K562 (cell line): ENCODE results near the gene CDCA5. TPM values are rescaled to one million over a fixed set of nuclear protein-coding genes. Genes with fewer than 3 reads are reported as not detected.
A peak's percentile ranks its signal among the peaks of the same experiment; 100 is the strongest.

ENCODE experiments used
- ARID2 ChIP-seq: fragments of 450-650 bp; IDR thresholded peaks from 2 replicates; pipeline ENCODE4 v1.6.1; 2017; ENCODE audit warnings: antibody characterized with exemption, mild to moderate bottlenecking
- DPF2 ChIP-seq: fragments of 450-650 bp; IDR thresholded peaks from 2 replicates; pipeline ENCODE4 v1.6.1; 2016
- NCOA1 ChIP-seq: fragments of 450-650 bp; IDR thresholded peaks from 2 replicates; pipeline ENCODE4 v1.6.1; 2016; ENCODE audit warnings: low read depth
- NR2F6 ChIP-seq: fragments of 450-650 bp; formaldehyde crosslinking; IDR thresholded peaks from 2 replicates; pipeline ENCODE4 v1.4.0; 2020; ENCODE audit warnings: mild to moderate bottlenecking
- PHB ChIP-seq: fragments of 250-450 bp; sonication (Bioruptor Pico); IDR thresholded peaks from 2 replicates; pipeline ENCODE4 v1.5.0; 2021
- U2AF1 ChIP-seq: fragments of 200-400 bp; formaldehyde crosslinking; optimal IDR thresholded peaks from 2 replicates; pipeline ENCODE3; 2017; ENCODE audit warnings: mild to moderate bottlenecking, low read depth, low read length, moderate library complexity
- polyA plus RNA-seq, 8 experiments: library from polyadenylated mRNA; depleted of rRNA in 4 of 8; stranded (reverse) in 5 of 8; unstranded in 3 of 8; fragments of >200 nt; fragmentation: Nextera tagmentation in 2 of 8; fragmentation: Illumina TruSeq in 1 of 8; extraction: Ambion mirVana in 2 of 8; extraction: Trizol in 1 of 8; gene quantifications; 2 replicates each; pipeline versions ENCODE4 v1.2.1 to v1.2.3, GENCODE V29; 2011 to 2014; ENCODE audit warnings: inconsistent platforms in 1 of 8, missing spikeins in 1 of 8
- total RNA-seq, 7 experiments: library from RNA; depleted of rRNA in 6 of 7; stranded (reverse); fragments of >200 nt in 6 of 7; fragmentation: Illumina TruSeq in 2 of 7; extraction: Trizol in 2 of 7; gene quantifications; 2 replicates each; pipeline versions ENCODE4 v1.2.1 to v1.2.3, GENCODE V29; 2011 to 2021; ENCODE audit warnings: low replicate concordance in 1 of 7
- TF ChIP-seq, protein P1 (sequence below): fragments of 450-650 bp; IDR thresholded peaks from 2 replicates; pipeline ENCODE4 v1.6.1; 2016; ENCODE audit warnings: borderline replicate concordance
- TF ChIP-seq, protein P2 (sequence below): fragments of 450-650 bp; IDR thresholded peaks from 2 replicates; pipeline ENCODE4 v1.6.1; 2016; ENCODE audit warnings: missing biosample characterization, missing genetic modification characterization
- TF ChIP-seq, protein P3 (sequence below): sonication (generic); formaldehyde crosslinking; IDR thresholded peaks from 2 replicates; pipeline ENCODE4 v1.8.0; 2022; ENCODE audit warnings: missing genetic modification reagents, mild to moderate bottlenecking, borderline replicate concordance
- TF ChIP-seq, protein P4 (sequence below), 2 experiments: IDR thresholded peaks; 2 replicates each; pipeline ENCODE4 v1.6.1; 2011; ENCODE audit warnings: borderline replicate concordance in 1 of 2, control low read depth in 1 of 2, low read depth in 1 of 2, low read length in 1 of 2, mild to moderate bottlenecking in 1 of 2, mixed read lengths in 1 of 2, moderate library complexity in 1 of 2; ENCODE audit not compliant: insufficient read depth in 1 of 2, insufficient read length in 1 of 2, poor library complexity in 1 of 2, severe bottlenecking in 1 of 2; ENCODE audit errors: extremely low read depth in 1 of 2
- TF ChIP-seq, protein P5 (sequence below): fragments of 450-650 bp; formaldehyde crosslinking; IDR thresholded peaks from 2 replicates; pipeline ENCODE4 v1.4.0; 2020; ENCODE audit warnings: mild to moderate bottlenecking
- TF ChIP-seq, protein P6 (sequence below): fragments of 250-450 bp; sonication (Bioruptor Pico); IDR thresholded peaks from 2 replicates; pipeline ENCODE4 v1.4.0; 2020; ENCODE audit warnings: mild to moderate bottlenecking

The CDCA5 gene
- total and polyA plus RNA-seq, 9 of the 15 experiments (the other 6 are each of a cell fraction or from before 2014, with no cell fraction given): 18.9 to 94.3 (median 64.6) TPM

DNA sequence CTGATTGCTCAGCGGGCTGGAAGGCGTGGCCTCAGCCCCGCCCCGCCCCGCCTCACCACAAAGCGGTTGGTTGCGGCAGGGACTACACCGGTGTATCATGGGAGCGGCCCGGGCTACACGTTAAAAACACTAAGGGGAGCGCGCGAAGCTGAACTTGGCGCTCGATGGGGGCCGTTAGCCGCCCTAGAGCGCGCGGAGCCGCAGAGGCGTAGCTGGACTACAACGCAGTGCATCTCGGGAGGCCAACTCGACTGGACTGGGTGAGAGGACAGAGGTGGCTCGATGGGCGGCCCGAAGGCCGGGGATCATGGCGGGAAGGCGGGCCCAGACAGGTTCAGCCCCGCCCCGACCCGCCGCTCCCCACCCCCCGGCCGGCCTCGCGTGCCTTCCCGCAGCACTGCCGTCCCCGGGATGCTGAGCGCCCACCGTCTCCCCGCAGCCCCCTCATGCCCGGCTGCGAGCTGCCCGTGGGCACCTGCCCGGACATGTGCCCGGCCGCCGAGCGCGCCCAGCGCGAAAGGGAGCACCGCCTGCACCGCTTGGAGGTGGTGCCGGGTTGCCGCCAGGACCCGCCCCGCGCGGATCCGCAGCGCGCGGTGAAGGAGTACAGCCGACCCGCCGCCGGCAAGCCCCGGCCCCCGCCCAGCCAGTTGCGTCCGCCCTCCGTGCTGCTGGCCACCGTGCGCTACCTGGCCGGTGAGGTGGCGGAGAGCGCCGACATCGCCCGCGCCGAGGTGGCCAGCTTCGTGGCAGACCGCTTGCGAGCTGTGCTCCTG is 42.8 kb downstream of the CDCA5 start, which contains the start of gene SAC3D1 (continued):
- TF ChIP-seq, protein P1, sequence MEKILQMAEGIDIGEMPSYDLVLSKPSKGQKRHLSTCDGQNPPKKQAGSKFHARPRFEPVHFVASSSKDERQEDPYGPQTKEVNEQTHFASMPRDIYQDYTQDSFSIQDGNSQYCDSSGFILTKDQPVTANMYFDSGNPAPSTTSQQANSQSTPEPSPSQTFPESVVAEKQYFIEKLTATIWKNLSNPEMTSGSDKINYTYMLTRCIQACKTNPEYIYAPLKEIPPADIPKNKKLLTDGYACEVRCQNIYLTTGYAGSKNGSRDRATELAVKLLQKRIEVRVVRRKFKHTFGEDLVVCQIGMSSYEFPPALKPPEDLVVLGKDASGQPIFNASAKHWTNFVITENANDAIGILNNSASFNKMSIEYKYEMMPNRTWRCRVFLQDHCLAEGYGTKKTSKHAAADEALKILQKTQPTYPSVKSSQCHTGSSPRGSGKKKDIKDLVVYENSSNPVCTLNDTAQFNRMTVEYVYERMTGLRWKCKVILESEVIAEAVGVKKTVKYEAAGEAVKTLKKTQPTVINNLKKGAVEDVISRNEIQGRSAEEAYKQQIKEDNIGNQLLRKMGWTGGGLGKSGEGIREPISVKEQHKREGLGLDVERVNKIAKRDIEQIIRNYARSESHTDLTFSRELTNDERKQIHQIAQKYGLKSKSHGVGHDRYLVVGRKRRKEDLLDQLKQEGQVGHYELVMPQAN: no peak
- TF ChIP-seq DPF2: no peak
- TF ChIP-seq, protein P2, sequence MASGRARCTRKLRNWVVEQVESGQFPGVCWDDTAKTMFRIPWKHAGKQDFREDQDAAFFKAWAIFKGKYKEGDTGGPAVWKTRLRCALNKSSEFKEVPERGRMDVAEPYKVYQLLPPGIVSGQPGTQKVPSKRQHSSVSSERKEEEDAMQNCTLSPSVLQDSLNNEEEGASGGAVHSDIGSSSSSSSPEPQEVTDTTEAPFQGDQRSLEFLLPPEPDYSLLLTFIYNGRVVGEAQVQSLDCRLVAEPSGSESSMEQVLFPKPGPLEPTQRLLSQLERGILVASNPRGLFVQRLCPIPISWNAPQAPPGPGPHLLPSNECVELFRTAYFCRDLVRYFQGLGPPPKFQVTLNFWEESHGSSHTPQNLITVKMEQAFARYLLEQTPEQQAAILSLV (tag): no peak
- no peak for TF ChIP-seq PHB
- TF ChIP-seq, protein P3, sequence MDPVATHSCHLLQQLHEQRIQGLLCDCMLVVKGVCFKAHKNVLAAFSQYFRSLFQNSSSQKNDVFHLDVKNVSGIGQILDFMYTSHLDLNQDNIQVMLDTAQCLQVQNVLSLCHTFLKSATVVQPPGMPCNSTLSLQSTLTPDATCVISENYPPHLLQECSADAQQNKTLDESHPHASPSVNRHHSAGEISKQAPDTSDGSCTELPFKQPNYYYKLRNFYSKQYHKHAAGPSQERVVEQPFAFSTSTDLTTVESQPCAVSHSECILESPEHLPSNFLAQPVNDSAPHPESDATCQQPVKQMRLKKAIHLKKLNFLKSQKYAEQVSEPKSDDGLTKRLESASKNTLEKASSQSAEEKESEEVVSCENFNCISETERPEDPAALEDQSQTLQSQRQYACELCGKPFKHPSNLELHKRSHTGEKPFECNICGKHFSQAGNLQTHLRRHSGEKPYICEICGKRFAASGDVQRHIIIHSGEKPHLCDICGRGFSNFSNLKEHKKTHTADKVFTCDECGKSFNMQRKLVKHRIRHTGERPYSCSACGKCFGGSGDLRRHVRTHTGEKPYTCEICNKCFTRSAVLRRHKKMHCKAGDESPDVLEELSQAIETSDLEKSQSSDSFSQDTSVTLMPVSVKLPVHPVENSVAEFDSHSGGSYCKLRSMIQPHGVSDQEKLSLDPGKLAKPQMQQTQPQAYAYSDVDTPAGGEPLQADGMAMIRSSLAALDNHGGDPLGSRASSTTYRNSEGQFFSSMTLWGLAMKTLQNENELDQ (CRISPR knock-in tag): no peak
- TF ChIP-seq NCOA1: no peak
- TF ChIP-seq, protein P4, sequence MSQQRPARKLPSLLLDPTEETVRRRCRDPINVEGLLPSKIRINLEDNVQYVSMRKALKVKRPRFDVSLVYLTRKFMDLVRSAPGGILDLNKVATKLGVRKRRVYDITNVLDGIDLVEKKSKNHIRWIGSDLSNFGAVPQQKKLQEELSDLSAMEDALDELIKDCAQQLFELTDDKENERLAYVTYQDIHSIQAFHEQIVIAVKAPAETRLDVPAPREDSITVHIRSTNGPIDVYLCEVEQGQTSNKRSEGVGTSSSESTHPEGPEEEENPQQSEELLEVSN (IDR thresholded peaks at IDR 0.05; ENCODE audit: borderline replicate concordance in 1 of 2, extremely low read depth in 1 of 2, insufficient read depth in 1 of 2, insufficient read length in 1 of 2, low read depth in 1 of 2, low read length in 1 of 2, poor library complexity in 1 of 2, severe bottlenecking in 1 of 2): peak; percentile 56 to 75
- TF ChIP-seq, protein P5, sequence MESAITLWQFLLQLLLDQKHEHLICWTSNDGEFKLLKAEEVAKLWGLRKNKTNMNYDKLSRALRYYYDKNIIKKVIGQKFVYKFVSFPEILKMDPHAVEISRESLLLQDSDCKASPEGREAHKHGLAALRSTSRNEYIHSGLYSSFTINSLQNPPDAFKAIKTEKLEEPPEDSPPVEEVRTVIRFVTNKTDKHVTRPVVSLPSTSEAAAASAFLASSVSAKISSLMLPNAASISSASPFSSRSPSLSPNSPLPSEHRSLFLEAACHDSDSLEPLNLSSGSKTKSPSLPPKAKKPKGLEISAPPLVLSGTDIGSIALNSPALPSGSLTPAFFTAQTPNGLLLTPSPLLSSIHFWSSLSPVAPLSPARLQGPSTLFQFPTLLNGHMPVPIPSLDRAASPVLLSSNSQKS (CRISPR knock-in tag): no peak
- peak; percentile 13 for TF ChIP-seq U2AF1
- TF ChIP-seq ARID2: no peak
- TF ChIP-seq, protein P6, sequence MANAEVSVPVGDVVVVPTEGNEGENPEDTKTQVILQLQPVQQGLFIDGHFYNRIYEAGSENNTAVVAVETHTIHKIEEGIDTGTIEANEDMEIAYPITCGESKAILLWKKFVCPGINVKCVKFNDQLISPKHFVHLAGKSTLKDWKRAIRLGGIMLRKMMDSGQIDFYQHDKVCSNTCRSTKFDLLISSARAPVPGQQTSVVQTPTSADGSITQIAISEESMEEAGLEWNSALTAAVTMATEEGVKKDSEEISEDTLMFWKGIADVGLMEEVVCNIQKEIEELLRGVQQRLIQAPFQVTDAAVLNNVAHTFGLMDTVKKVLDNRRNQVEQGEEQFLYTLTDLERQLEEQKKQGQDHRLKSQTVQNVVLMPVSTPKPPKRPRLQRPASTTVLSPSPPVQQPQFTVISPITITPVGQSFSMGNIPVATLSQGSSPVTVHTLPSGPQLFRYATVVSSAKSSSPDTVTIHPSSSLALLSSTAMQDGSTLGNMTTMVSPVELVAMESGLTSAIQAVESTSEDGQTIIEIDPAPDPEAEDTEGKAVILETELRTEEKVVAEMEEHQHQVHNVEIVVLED (CRISPR knock-in tag): no peak
- TF ChIP-seq NR2F6 (CRISPR knock-in tag): no peak
